HepG2 (cell line): ENCODE data around the gene QSER1. TPM values are rescaled to one million over a fixed set of nuclear protein-coding genes. Genes with fewer than 3 reads are reported as not detected.

ENCODE experiments used
- ATF1 ChIP-seq: IDR thresholded peaks from 2 replicates; pipeline ENCODE4 v1.6.1; 2016; ENCODE audit warnings: mild to moderate bottlenecking, control low read depth
- ATF7 ChIP-seq, 2 experiments: fragments of 450-650 bp in 1 of 2; sonication (generic) in 1 of 2; formaldehyde crosslinking in 1 of 2; IDR thresholded peaks; 2 replicates each; pipeline versions ENCODE4 v1.4.0 to v1.6.1; 2016 to 2020; ENCODE audit warnings: antibody characterized with exemption in 1 of 2, mild to moderate bottlenecking in 1 of 2, missing genetic modification reagents in 1 of 2
- CBX5 ChIP-seq: sonication (generic); formaldehyde crosslinking; IDR thresholded peaks from 2 replicates; pipeline ENCODE4 v1.4.0; 2020; ENCODE audit warnings: missing genetic modification reagents, borderline replicate concordance
- CREM ChIP-seq, 2 experiments: sonication (generic) in 1 of 2; formaldehyde crosslinking in 1 of 2; IDR thresholded peaks; 2 replicates each; pipeline versions ENCODE4 v1.4.0 to v1.6.1; 2016 to 2020; ENCODE audit warnings: antibody characterized with exemption in 1 of 2, mild to moderate bottlenecking in 1 of 2, missing genetic modification reagents in 1 of 2
- HMG20B ChIP-seq: conservative IDR thresholded peaks from 2 replicates; pipeline ENCODE4 v1.6.1; 2016; ENCODE audit warnings: missing genetic modification reagents, missing compliant biosample characterization
- HOXA7 ChIP-seq: sonication (generic); formaldehyde crosslinking; IDR thresholded peaks from 2 replicates; pipeline ENCODE4 v1.8.1; 2022; ENCODE audit warnings: mild to moderate bottlenecking, missing genetic modification reagents, moderate library complexity
- NFYB ChIP-seq: sonication (generic); formaldehyde crosslinking; IDR thresholded peaks from 2 replicates; pipeline ENCODE4 v1.4.0; 2020; ENCODE audit warnings: missing genetic modification reagents
- NFYC ChIP-seq: IDR thresholded peaks from 2 replicates; pipeline ENCODE4 v1.6.1; 2016; ENCODE audit warnings: missing genetic modification reagents, missing compliant biosample characterization
- POGZ ChIP-seq: sonication (generic); formaldehyde crosslinking; IDR thresholded peaks from 2 replicates; pipeline ENCODE4 v1.4.0; 2020; ENCODE audit warnings: mild to moderate bottlenecking, missing genetic modification reagents
- POLR2A ChIP-seq, 2 experiments: IDR thresholded peaks; 2 replicates each; pipeline ENCODE4 v1.6.1; 2011; ENCODE audit warnings: low read depth in 2 of 2, low read length in 2 of 2, mild to moderate bottlenecking in 1 of 2, moderate library complexity in 1 of 2; ENCODE audit not compliant: insufficient read depth in 1 of 2
- PPARG ChIP-seq: conservative IDR thresholded peaks from 2 replicates; pipeline ENCODE4 v1.6.1; 2016; ENCODE audit warnings: missing biosample characterization, missing genetic modification reagents
- SAP130 ChIP-seq: IDR thresholded peaks from 2 replicates; pipeline ENCODE4 v1.6.1; 2016; ENCODE audit warnings: low read depth
- SMAD3 ChIP-seq: sonication (generic); formaldehyde crosslinking; IDR thresholded peaks from 2 replicates; pipeline ENCODE4 v1.4.0; 2020; ENCODE audit warnings: missing genetic modification reagents
- TEAD3 ChIP-seq: optimal IDR thresholded peaks from 2 replicates; pipeline ENCODE3; 2016; ENCODE audit warnings: borderline replicate concordance
- ZNF292 ChIP-seq: sonication (generic); formaldehyde crosslinking; IDR thresholded peaks from 2 replicates; pipeline ENCODE4 v1.8.1; 2022; ENCODE audit warnings: mild to moderate bottlenecking, low read depth, missing genetic modification reagents, borderline replicate concordance
- ZNF367 ChIP-seq: sonication (generic); formaldehyde crosslinking; IDR thresholded peaks from 2 replicates; pipeline ENCODE4 v1.4.0; 2020; ENCODE audit warnings: missing genetic modification reagents, borderline replicate concordance
- ZNF383 ChIP-seq: sonication (generic); formaldehyde crosslinking; IDR thresholded peaks from 2 replicates; pipeline ENCODE4 v1.4.0; 2020; ENCODE audit warnings: missing genetic modification reagents, mild to moderate bottlenecking, borderline replicate concordance
- polyA plus RNA-seq, 8 experiments: library from polyadenylated mRNA; depleted of rRNA in 3 of 8; stranded (reverse) in 7 of 8; unstranded in 1 of 8; fragments of >200 nt; fragmentation: Illumina TruSeq in 4 of 8; extraction: Trizol in 4 of 8; gene quantifications; 2 replicates each; pipeline versions ENCODE4 v1.2.1 to v1.2.3, GENCODE V29; 2011 to 2016; ENCODE audit warnings: low read depth in 4 of 8, missing spikeins in 1 of 8, mixed read lengths in 1 of 8; ENCODE audit not compliant: insufficient read depth in 1 of 8
- total RNA-seq, 5 experiments: library from RNA; depleted of rRNA; stranded (reverse); fragments of >200 nt; fragmentation: Illumina TruSeq; extraction: Trizol; gene quantifications; 2 replicates each; pipeline ENCODE4 v1.2.3, GENCODE V29; 2016; ENCODE audit warnings: low read depth in 1 of 5
- TF ChIP-seq, protein P1 (sequence below): sonication (generic); formaldehyde crosslinking; IDR thresholded peaks from 2 replicates; pipeline ENCODE4 v1.4.0; 2020; ENCODE audit warnings: missing genetic modification reagents, borderline replicate concordance
- TF ChIP-seq, protein P2 (sequence below): IDR thresholded peaks from 2 replicates; pipeline ENCODE4 v1.4.0; 2020; ENCODE audit warnings: mild to moderate bottlenecking, missing genetic modification reagents
- TF ChIP-seq, protein P3 (sequence below): IDR thresholded peaks from 2 replicates; pipeline ENCODE4 v1.6.1; 2016; ENCODE audit warnings: missing compliant biosample characterization, missing genetic modification reagents, borderline replicate concordance
- TF ChIP-seq, protein P4 (sequence below): IDR thresholded peaks from 2 replicates; pipeline ENCODE4 v1.6.1; 2012; ENCODE audit warnings: inconsistent platforms

Gene QSER1
- total and polyA plus RNA-seq, 2 of the 13 experiments (the other 11 are each of a cell fraction or from before 2014, with no cell fraction given) = 8.9 to 17.3 TPM

DNA sequence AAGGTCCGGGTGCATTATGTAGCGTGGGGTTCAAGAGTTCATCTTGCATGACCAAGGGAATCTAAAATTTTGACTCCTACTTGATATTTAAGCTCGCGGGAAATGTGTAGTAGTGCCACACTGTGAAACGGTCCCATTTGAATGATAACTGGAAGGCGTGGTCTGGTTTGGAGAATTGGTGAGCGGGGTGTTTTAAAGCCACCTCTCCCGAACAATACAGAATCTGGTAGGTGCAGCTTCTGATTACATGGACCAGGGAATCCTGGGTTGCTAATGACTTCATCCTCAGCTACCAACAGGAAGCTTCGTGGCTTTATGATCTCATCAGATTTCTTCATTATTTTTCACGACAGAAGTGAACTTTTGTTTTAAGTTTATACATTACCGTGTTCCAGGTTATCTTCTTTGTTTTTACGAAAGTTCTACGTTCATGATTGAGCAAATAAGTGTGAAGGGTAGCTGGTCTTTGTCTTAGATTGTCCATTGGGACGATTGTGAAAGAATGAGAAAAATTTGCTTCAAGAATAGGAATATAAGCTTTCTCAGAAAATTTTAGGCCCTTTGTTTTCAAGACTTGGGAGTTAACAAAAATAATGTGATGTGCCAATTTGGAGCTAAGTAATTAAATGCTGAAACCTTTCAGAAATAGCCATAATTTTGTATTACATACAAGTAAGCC, 1.7 kb downstream of the QSER1 start (continued):
- TF ChIP-seq, protein P1, sequence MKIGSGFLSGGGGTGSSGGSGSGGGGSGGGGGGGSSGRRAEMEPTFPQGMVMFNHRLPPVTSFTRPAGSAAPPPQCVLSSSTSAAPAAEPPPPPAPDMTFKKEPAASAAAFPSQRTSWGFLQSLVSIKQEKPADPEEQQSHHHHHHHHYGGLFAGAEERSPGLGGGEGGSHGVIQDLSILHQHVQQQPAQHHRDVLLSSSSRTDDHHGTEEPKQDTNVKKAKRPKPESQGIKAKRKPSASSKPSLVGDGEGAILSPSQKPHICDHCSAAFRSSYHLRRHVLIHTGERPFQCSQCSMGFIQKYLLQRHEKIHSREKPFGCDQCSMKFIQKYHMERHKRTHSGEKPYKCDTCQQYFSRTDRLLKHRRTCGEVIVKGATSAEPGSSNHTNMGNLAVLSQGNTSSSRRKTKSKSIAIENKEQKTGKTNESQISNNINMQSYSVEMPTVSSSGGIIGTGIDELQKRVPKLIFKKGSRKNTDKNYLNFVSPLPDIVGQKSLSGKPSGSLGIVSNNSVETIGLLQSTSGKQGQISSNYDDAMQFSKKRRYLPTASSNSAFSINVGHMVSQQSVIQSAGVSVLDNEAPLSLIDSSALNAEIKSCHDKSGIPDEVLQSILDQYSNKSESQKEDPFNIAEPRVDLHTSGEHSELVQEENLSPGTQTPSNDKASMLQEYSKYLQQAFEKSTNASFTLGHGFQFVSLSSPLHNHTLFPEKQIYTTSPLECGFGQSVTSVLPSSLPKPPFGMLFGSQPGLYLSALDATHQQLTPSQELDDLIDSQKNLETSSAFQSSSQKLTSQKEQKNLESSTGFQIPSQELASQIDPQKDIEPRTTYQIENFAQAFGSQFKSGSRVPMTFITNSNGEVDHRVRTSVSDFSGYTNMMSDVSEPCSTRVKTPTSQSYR (CRISPR knock-in tag) = no peak
- TF ChIP-seq POGZ (CRISPR knock-in tag) = no peak
- TF ChIP-seq, protein P2, sequence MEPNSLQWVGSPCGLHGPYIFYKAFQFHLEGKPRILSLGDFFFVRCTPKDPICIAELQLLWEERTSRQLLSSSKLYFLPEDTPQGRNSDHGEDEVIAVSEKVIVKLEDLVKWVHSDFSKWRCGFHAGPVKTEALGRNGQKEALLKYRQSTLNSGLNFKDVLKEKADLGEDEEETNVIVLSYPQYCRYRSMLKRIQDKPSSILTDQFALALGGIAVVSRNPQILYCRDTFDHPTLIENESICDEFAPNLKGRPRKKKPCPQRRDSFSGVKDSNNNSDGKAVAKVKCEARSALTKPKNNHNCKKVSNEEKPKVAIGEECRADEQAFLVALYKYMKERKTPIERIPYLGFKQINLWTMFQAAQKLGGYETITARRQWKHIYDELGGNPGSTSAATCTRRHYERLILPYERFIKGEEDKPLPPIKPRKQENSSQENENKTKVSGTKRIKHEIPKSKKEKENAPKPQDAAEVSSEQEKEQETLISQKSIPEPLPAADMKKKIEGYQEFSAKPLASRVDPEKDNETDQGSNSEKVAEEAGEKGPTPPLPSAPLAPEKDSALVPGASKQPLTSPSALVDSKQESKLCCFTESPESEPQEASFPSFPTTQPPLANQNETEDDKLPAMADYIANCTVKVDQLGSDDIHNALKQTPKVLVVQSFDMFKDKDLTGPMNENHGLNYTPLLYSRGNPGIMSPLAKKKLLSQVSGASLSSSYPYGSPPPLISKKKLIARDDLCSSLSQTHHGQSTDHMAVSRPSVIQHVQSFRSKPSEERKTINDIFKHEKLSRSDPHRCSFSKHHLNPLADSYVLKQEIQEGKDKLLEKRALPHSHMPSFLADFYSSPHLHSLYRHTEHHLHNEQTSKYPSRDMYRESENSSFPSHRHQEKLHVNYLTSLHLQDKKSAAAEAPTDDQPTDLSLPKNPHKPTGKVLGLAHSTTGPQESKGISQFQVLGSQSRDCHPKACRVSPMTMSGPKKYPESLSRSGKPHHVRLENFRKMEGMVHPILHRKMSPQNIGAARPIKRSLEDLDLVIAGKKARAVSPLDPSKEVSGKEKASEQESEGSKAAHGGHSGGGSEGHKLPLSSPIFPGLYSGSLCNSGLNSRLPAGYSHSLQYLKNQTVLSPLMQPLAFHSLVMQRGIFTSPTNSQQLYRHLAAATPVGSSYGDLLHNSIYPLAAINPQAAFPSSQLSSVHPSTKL (CRISPR knock-in tag) = 0 out of 2 replicates have a peak, but pooled peaks have one; percentile 9
- no peak for TF ChIP-seq ZNF367
- peak; percentile 77 for TF ChIP-seq SAP130
- TF ChIP-seq CREM (IDR thresholded peaks at IDR 0.05) = peak; percentile 53; the same call in 1 of the 2 replicates
- no peak for TF ChIP-seq CREM (CRISPR knock-in tag; IDR thresholded peaks at IDR 0.05)
- no peak for TF ChIP-seq ZNF383 (CRISPR knock-in tag)
- TF ChIP-seq HMG20B (CRISPR knock-in tag) = no peak
- TF ChIP-seq ZNF292 (CRISPR knock-in tag) = no peak
- TF ChIP-seq ATF7 (IDR thresholded peaks at IDR 0.05) = peak; percentile 51
- no peak for TF ChIP-seq ATF7 (CRISPR knock-in tag; IDR thresholded peaks at IDR 0.05)
- no peak for TF ChIP-seq PPARG (CRISPR knock-in tag)
- no peak for TF ChIP-seq HOXA7 (CRISPR knock-in tag)
- TF ChIP-seq TEAD3 = peak; percentile 10
- peak; percentile 47 for TF ChIP-seq NFYB (CRISPR knock-in tag)
- no peak for TF ChIP-seq CBX5
- TF ChIP-seq ATF1 (CRISPR knock-in tag) = peak; percentile 73; the same call in 1 of the 2 replicates
- 0 out of 2 replicates have a peak, but pooled peaks have one; percentile 23 for TF ChIP-seq SMAD3
- TF ChIP-seq, protein P3, sequence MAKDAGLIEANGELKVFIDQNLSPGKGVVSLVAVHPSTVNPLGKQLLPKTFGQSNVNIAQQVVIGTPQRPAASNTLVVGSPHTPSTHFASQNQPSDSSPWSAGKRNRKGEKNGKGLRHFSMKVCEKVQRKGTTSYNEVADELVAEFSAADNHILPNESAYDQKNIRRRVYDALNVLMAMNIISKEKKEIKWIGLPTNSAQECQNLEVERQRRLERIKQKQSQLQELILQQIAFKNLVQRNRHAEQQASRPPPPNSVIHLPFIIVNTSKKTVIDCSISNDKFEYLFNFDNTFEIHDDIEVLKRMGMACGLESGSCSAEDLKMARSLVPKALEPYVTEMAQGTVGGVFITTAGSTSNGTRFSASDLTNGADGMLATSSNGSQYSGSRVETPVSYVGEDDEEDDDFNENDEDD (CRISPR knock-in tag) = peak; percentile 54; the same call in 1 of the 2 replicates
- TF ChIP-seq, protein P4, sequence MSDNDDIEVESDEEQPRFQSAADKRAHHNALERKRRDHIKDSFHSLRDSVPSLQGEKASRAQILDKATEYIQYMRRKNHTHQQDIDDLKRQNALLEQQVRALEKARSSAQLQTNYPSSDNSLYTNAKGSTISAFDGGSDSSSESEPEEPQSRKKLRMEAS = peak; percentile 8; the same call in 1 of the 2 replicates
- TF ChIP-seq NFYC (CRISPR knock-in tag) = peak; percentile 57
- TF ChIP-seq POLR2A (IDR thresholded peaks at IDR 0.05; ENCODE audit: insufficient read depth in 1 of 2, low read depth in 2 of 2, low read length in 2 of 2) = peak in 1 of 2 experiments; percentile 91; a peak in 3 of 4 replicates
